Endothelial cell of umbilical vein (primary cell): ENCODE data around the gene HRH2.

Source experiments
- EZH2 ChIP-seq: IDR thresholded peaks from 2 replicates; pipeline ENCODE4 v1.6.1; 2012; ENCODE audit warnings: borderline replicate concordance, low read depth, mild to moderate bottlenecking, moderate library complexity, low read length, inconsistent platforms; ENCODE audit not compliant: severe bottlenecking
- GATA2 ChIP-seq: IDR thresholded peaks from 2 replicates; pipeline ENCODE4 v1.7.0; 2011; ENCODE audit warnings: low read depth, mild to moderate bottlenecking, moderate library complexity, mixed read lengths, low read length; ENCODE audit not compliant: insufficient read length, insufficient read depth
- JUN ChIP-seq: IDR thresholded peaks from 2 replicates; pipeline ENCODE4 v1.6.1; 2011; ENCODE audit warnings: borderline replicate concordance, low read depth; ENCODE audit not compliant: insufficient read length, insufficient read depth
- MYC ChIP-seq: IDR thresholded peaks from one replicate; pipeline ENCODE4 v1.6.1; 2011; ENCODE audit warnings: mild to moderate bottlenecking, low read depth, low read length
- POLR2A ChIP-seq: IDR thresholded peaks from 2 replicates; pipeline ENCODE4 v1.6.1; 2012; ENCODE audit warnings: low read depth, mild to moderate bottlenecking, control low read depth, low read length
- POLR2AphosphoS5 ChIP-seq: IDR thresholded peaks from 2 replicates; pipeline ENCODE4 v1.6.1; 2012; ENCODE audit warnings: low read depth, mild to moderate bottlenecking, control low read depth, low read length, moderate library complexity; ENCODE audit not compliant: insufficient read depth
- TF ChIP-seq, protein P1 (sequence below), 2 donors: IDR thresholded peaks; 1 replicate in 1 of 2; 2 replicates in 1 of 2; pipeline ENCODE4 v1.5.1; 2011; ENCODE audit warnings: low read length in 2 of 2, mild to moderate bottlenecking in 2 of 2, moderate library complexity in 2 of 2, control low read depth in 1 of 2, inconsistent platforms in 1 of 2, low read depth in 1 of 2; ENCODE audit not compliant: insufficient read depth in 1 of 2; ENCODE audit errors: extremely low read depth in 1 of 2
- TF ChIP-seq, protein P2 (sequence below): IDR thresholded peaks from 2 replicates; pipeline ENCODE4 v1.6.1; 2011; ENCODE audit not compliant: insufficient read depth, insufficient read length

DNA sequence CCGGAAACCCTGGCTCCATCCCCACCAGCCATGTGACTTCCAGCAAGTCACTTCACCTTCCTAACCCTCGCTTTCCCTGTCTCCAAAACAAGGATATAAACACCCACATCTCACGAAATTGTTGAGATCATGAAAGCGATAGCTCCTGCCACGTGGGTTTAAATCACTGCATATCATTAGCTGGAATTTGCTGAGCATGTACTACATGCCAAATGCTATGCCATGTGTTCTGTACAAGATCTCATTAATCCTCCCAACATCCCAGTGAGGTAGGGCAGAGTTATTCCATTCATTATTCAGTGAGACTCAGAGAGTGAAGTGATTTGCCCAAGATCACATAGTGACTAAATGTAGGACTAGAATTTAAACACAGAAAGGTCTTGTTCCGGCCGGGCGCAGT lies 29.2 kb upstream of the HRH2 start:
- TF ChIP-seq, protein P1, sequence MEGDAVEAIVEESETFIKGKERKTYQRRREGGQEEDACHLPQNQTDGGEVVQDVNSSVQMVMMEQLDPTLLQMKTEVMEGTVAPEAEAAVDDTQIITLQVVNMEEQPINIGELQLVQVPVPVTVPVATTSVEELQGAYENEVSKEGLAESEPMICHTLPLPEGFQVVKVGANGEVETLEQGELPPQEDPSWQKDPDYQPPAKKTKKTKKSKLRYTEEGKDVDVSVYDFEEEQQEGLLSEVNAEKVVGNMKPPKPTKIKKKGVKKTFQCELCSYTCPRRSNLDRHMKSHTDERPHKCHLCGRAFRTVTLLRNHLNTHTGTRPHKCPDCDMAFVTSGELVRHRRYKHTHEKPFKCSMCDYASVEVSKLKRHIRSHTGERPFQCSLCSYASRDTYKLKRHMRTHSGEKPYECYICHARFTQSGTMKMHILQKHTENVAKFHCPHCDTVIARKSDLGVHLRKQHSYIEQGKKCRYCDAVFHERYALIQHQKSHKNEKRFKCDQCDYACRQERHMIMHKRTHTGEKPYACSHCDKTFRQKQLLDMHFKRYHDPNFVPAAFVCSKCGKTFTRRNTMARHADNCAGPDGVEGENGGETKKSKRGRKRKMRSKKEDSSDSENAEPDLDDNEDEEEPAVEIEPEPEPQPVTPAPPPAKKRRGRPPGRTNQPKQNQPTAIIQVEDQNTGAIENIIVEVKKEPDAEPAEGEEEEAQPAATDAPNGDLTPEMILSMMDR (IDR thresholded peaks at IDR 0.05; ENCODE audit: extremely low read depth in 1 of 2, insufficient read depth in 1 of 2, low read depth in 1 of 2, low read length in 2 of 2), result no peak
- no peak for TF ChIP-seq EZH2
- TF ChIP-seq, protein P2, sequence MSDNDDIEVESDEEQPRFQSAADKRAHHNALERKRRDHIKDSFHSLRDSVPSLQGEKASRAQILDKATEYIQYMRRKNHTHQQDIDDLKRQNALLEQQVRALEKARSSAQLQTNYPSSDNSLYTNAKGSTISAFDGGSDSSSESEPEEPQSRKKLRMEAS, result no peak
- no peak for TF ChIP-seq POLR2A
- TF ChIP-seq JUN, result no peak
- TF ChIP-seq GATA2, result no peak
- no peak for TF ChIP-seq POLR2AphosphoS5
- no peak for TF ChIP-seq MYC
